Liver (tissue), 3 donors: ENCODE data around the gene TTYH3.
A peak's percentile ranks its signal among the peaks of the same experiment; 100 is the strongest.

Source experiments
- SP1 ChIP-seq: IDR thresholded peaks from 2 replicates; pipeline ENCODE4 v1.6.1; 2018; ENCODE audit warnings: antibody characterized with exemption, mild to moderate bottlenecking
- TF ChIP-seq, protein P1 (sequence below): IDR thresholded peaks from 2 replicates; pipeline ENCODE4 v1.6.1; 2016; ENCODE audit warnings: antibody characterized with exemption
- TF ChIP-seq, protein P2 (sequence below): fragments of 150-350 bp; IDR thresholded peaks from 2 replicates; pipeline ENCODE4 v1.5.1; 2017; ENCODE audit warnings: improper control_type of control experiment, low read depth, low read length; ENCODE audit not compliant: missing input control
- donor health status: healthy.
- donor health status: healthy.

DNA sequence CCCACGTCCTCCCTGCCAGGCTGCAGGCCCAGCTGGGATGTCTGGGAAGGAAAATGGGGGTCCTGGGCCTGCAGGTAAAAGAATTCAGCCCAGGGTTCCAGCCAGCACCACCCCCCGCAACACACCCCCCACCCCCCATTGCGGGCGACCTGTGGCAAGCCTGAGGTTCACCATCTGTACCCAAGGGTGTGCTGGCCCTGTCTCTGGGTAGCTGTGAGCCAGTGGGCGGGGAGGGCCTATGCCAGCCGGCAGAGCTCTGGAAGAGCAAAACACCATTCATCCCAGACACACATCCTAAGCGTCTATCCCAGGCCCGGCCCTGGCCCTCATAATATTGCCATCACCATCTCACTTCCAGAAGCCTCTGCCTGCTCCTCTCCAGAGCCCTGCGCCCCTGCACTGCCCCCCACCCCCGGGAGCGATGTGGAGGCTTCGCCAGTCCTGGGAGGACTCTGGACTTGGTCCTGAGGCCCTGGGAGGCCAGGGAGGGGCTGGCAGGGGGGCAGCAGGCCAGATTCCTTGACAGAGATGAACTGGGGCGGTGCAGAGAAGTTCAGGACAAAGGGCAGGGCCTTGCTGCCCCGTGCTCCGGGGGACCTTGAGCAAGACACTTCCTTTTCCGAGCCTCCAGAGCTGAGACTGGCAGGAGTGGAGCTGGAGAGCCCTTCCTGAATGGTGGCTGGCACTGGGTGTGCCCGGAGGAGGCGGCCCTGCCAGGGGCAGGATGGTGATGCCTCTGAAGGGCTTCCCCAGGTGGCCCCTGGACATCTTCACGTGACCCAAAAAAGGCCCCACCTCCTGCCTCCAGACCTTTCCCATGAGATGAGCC, 8.7 kb upstream of the TTYH3 start:
- TF ChIP-seq, protein P1, sequence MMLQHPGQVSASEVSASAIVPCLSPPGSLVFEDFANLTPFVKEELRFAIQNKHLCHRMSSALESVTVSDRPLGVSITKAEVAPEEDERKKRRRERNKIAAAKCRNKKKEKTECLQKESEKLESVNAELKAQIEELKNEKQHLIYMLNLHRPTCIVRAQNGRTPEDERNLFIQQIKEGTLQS, result no peak
- TF ChIP-seq, protein P2, sequence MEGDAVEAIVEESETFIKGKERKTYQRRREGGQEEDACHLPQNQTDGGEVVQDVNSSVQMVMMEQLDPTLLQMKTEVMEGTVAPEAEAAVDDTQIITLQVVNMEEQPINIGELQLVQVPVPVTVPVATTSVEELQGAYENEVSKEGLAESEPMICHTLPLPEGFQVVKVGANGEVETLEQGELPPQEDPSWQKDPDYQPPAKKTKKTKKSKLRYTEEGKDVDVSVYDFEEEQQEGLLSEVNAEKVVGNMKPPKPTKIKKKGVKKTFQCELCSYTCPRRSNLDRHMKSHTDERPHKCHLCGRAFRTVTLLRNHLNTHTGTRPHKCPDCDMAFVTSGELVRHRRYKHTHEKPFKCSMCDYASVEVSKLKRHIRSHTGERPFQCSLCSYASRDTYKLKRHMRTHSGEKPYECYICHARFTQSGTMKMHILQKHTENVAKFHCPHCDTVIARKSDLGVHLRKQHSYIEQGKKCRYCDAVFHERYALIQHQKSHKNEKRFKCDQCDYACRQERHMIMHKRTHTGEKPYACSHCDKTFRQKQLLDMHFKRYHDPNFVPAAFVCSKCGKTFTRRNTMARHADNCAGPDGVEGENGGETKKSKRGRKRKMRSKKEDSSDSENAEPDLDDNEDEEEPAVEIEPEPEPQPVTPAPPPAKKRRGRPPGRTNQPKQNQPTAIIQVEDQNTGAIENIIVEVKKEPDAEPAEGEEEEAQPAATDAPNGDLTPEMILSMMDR, result no peak
- TF ChIP-seq SP1, result peak; percentile 43
